ENCODE data around the gene CDH7.

Gene CDH7

DNA sequence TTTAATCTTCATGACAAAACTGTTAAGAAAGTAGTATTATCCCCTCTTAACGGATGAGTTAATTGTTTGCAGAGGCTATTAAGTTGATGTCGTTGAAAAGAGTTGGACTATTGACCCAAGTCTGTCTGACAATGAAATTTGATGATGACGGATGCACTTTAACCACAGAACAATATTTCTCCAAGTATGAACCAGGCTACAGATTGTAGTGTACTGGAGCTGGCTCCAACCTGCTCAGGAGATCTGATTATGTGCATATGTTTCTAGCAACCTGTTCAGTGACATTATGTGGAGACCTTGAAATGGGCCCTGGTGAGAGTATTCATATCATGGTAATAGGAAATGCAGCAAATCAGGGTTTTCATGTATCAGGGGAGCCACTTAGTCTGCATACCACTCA is 174.1 kb downstream of the CDH7 start:
- no peak for TF ChIP-seq CTCF (IDR thresholded peaks at IDR 0.05)
- no peak overlapping the region for H3K27ac ChIP-seq
- DNase-seq (ENCODE audit: low spot score) = no peak
- no peak overlapping the region for H3K4me3 ChIP-seq

DNA sequence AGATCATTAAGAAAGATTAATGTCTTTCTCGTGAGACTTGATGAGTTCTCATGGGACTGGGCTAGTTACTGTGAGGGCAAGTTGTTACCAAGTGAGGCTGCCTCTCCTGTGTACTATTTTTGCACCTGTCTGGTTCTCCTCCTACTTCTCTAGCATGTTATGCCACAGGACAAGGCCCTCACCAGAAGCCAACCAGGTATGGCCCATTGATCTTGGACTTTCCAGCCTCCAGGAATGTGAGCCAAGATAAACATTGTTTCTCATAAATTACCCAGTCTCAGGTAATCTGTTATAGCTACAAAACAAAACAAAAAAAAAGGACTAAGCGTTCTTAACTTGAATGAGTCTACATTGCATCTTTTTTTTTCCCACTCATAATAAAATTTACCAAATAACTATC is 184.1 kb downstream of the CDH7 start:
- no peak for TF ChIP-seq CTCF (IDR thresholded peaks at IDR 0.05)
- H3K4me3 ChIP-seq = no peak overlapping the region
- H3K27ac ChIP-seq = no peak overlapping the region
- DNase-seq (ENCODE audit: low spot score) = no peak

DNA sequence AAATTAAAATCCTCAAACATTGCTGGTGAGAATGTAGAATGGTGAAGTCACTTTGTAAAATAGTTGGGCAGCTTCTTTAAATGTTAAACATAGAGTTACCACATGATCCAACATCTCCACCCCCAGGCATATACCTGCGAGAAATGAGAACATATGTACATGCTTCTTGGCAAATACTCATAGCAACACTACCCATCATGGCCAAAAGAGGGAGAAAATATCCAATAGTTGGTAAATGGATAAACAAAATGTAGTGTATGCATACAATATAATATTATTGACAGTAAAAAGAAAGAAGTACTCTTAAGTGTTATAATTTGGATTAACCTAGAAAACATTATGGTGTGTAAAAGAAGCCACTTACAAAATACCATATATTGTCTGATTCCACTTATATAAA is 185.9 kb downstream of the CDH7 start:
- H3K4me3 ChIP-seq = no peak overlapping the region
- TF ChIP-seq CTCF (IDR thresholded peaks at IDR 0.05) = no peak
- H3K27ac ChIP-seq = no peak overlapping the region
- no peak for DNase-seq (ENCODE audit: low spot score)

- Histone ChIP-seq H3K4me3 (no peak overlapping the region), H3K27ac (no peak overlapping the region)
- no peak for DNase-seq (ENCODE audit: low spot score)
- TF ChIP-seq CTCF (IDR thresholded peaks at IDR 0.05) = no peak
These were observed 186.4 kb downstream of the CDH7 start for GRCh38 chr18:65937180-65937579.

DNA sequence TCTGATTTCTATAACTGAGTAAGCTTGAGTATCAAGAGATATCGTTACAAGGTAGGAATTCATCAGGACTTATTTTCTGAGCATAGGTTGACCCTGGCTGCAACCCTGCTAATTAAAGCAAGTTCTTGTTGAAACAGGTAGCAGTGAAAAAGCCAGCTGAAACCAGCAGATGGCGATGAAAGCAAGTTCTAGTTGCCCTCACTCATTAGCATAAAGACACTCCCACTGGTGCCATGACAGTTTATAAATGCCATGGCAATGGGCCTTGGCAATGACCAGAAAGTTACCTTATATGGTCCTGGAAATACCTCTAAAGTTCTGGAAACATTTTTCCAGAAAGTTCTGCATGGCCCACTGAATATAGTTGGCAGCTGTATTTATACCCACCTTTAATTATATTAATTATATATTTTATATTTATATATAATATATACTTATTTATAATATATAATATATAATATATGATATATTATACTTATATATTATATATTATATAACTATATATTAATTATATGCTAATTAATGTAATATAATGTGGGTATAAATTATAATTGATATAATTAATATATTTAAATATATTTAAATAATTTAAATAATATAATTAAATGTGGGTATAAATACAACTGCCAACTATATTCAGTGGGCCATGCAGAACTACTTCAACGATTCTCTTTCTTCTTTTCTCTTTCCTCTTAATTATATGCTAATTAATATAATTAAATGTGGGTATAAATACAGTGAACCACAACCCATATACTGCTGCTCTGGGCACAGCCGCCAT is 188.0 kb downstream of the CDH7 start:
- no peak for TF ChIP-seq CTCF (IDR thresholded peaks at IDR 0.05)
- H3K4me3 ChIP-seq = no peak overlapping the region
- DNase-seq (ENCODE audit: low spot score) = no peak
- H3K27ac ChIP-seq = no peak overlapping the region

Measured in coronary artery (tissue), 2 donors.